Activated naive CD4-positive, alpha-beta T cell treated with anti-CD3 and anti-CD28 coated beads for 36 hours (primary cell): ENCODE data around the gene BRME1. TPM values are rescaled to one million over a fixed set of nuclear protein-coding genes. Genes with fewer than 3 reads are reported as not detected.

Experiments used
- CTCF ChIA-PET: fragments of 350-600 bp; sonication (Branson Sonifier 250); formaldehyde crosslinking; loops from one replicate; lab custom pipeline; 2021; ENCODE audit warnings: antibody characterized with exemption; lab: Charles Lee
- DNase-seq: peaks from one replicate; pipeline ENCODE4 v3.0.0-alpha.2; 2020
- H3K27ac Mint-ChIP-seq: one replicate; pipeline ENCODE4 v1.8.0; 2021; ENCODE audit warnings: mild to moderate bottlenecking, mixed read lengths
- H3K27me3 Mint-ChIP-seq: one replicate; pipeline ENCODE4 v1.8.0; 2021; ENCODE audit warnings: low read depth, mixed read lengths
- H3K36me3 Mint-ChIP-seq: one replicate; pipeline ENCODE4 v1.8.0; 2021; ENCODE audit warnings: low read depth, mixed read lengths
- H3K4me1 Mint-ChIP-seq: one replicate; pipeline ENCODE4 v1.8.0; 2021; ENCODE audit warnings: low read depth, mixed read lengths
- H3K4me3 Mint-ChIP-seq: one replicate; pipeline ENCODE4 v1.8.0; 2021; ENCODE audit warnings: mild to moderate bottlenecking, moderate library complexity, mixed read lengths
- H3K9me3 Mint-ChIP-seq: one replicate; pipeline ENCODE4 v1.8.0; 2021; ENCODE audit warnings: mixed read lengths
- intact Hi-C: fragments of 100-400 bp; cut with micrococcal nuclease; formaldehyde crosslinking; loops from one replicate; pipeline ENCODE4 v1.15.1; 2023
- total RNA-seq, 2 experiments: library from RNA; stranded (reverse); gene quantifications; one replicate each; pipeline ENCODE4 v1.2.3, GENCODE V29; 2021

BRME1 gene
- total RNA-seq, 2 experiments from 2014 or later = 5.8 to 5.9 TPM

DNA sequence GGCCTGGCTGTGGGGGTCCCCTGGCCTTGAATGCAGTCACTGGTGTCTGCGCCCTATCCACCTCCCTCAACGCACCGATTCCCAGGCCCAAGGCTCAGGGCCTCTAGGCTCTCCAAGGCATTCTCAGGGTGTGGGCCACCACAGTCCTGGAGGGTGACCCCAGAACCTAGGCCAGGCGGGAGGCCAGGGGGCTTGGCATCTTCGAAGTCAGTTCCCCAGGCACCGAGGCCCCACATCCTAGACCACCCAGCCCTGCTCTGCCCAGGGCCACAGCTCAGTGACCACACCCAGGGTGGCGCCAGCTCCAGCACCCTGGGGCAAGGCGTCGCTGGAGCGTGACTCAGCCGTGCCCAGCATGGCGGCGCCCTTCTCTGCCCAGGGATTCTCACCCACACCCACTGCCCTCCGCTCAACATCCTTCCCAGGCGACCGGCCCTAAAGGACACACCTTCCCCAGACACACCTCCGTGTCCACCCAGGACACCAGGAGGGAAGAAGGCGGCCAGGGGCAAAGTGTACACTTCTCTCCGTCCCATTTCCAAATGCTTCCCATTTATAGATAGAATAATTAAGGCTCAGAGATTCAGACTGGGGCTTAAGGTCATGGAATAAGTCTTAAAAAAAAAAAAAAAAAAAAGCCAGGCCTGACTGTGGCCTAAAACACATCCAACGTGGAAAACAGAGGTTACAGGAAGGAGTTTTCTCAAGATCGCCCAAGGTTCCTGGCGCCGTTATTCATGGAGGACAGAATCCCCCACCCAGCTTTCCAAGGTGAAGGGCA is 65.4 kb downstream of the BRME1 start:
- H3K27ac Mint-ChIP-seq = peak overlapping the region; percentile 99
- H3K9me3 Mint-ChIP-seq = no peaks in the 10 kb centered on the region
- peak overlapping the region; percentile 93 for H3K4me3 Mint-ChIP-seq
- peaks cover 46% of the 10 kb centered on the region for H3K36me3 Mint-ChIP-seq
- intact Hi-C loops = loop anchor here (10.0 kb wide), 1 partner anchor 1056 kb away; no protein-coding TSS in a partner anchor
- no peaks in the 10 kb centered on the region for H3K27me3 Mint-ChIP-seq
- CTCF ChIA-PET = interaction anchor here (3.2 kb wide), 1 partner anchor 22 kb away, joined by 14 read pairs; no protein-coding TSS in a partner anchor
- peaks cover 53% of the 10 kb centered on the region for H3K4me1 Mint-ChIP-seq
- DNase-seq = peak; percentile 34

DNA sequence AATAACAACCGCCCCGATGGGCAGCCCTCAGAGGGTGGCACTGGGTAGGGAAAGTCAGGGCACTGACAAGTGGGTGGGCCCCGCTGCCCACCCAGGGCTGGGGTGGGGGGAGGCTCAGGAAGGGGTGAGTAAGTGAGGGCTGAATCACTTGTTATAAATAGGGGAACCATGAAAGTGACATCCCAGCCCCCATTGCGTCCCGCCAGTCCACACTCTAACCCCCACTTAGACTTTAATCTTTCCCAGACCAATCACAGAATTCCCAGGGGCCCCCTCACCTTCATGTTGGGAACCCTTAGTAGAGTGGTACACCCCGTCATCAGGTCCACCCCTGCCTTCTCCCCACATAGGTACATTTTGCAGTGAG is 66.0 kb downstream of the BRME1 start:
- Mint-ChIP-seq H3K4me3 (peak overlapping the region; percentile 93), H3K36me3 (peaks cover 50% of the 10 kb centered on the region), H3K27me3 (no peaks in the 10 kb centered on the region), H3K4me1 (peaks cover 49% of the 10 kb centered on the region), H3K27ac (peak overlapping the region; percentile 99), H3K9me3 (no peaks in the 10 kb centered on the region)
- intact Hi-C loops = loop anchor here (1.0 to 10.0 kb wide), 7 partner anchors 7 to 1055 kb away; partner anchors contain the start of gene CALR
- DNase-seq = no peak
- CTCF ChIA-PET = interaction anchor here (0.5 to 3.2 kb wide), 3 partner anchors 22 to 103 kb away, joined by 3 to 14 read pairs (median 3); partner anchors contain the start of gene MRI1

DNA sequence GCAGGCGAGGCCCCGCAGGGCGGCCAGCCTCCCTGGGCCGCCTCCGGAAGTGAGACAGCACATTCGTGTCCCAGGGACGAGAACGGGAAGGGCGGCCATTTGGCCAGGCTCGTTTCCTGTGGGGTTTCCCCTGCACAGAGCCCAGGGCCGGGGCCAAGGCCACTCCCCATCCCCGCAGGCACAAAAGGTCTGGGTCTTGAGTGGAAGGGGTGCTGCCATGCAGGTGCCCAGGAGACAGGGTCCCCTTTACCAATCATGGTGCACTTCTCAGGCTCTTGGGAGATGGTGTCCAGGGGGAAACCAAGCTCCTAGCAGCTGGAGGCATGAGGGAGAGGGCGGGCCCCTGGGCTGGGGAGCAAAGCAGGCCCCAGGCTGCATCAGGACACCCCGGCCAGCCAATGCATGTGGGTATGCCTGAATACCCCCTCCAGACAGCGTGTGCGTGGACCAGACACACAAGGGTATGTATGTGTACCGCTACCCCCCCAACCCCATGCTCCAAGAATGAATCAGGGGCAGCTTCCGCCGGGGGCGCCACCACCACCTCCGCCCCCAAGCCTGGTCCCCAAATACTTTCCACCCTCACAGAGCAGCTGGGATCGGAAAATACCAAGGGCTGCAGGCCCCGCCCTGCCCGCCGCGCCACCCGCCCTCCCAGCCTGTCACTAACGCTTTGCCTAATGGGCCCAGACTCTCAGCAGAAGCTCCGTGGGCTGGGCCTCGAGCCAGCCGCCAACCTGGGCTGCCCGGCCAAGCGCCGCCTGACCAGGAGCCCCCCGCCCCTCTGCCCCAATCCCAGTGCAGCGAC is 66.6 kb downstream of the BRME1 start:
- Mint-ChIP-seq H3K4me1 (peaks cover 47% of the 10 kb centered on the region), H3K27me3 (no peaks in the 10 kb centered on the region), H3K36me3 (peaks cover 53% of the 10 kb centered on the region), H3K27ac (peak overlapping the region; percentile 99), H3K4me3 (peak overlapping the region; percentile 93), H3K9me3 (no peaks in the 10 kb centered on the region)
- intact Hi-C loops = loop anchor here (1.0 to 5.0 kb wide), 6 partner anchors 8 to 902 kb away; partner anchors contain the start of gene CALR
- peak; percentile 95 for DNase-seq
- CTCF ChIA-PET = interaction anchor here (0.5 to 3.2 kb wide), 3 partner anchors 23 to 103 kb away, joined by 3 to 14 read pairs (median 3); partner anchors contain the start of gene MRI1

DNA sequence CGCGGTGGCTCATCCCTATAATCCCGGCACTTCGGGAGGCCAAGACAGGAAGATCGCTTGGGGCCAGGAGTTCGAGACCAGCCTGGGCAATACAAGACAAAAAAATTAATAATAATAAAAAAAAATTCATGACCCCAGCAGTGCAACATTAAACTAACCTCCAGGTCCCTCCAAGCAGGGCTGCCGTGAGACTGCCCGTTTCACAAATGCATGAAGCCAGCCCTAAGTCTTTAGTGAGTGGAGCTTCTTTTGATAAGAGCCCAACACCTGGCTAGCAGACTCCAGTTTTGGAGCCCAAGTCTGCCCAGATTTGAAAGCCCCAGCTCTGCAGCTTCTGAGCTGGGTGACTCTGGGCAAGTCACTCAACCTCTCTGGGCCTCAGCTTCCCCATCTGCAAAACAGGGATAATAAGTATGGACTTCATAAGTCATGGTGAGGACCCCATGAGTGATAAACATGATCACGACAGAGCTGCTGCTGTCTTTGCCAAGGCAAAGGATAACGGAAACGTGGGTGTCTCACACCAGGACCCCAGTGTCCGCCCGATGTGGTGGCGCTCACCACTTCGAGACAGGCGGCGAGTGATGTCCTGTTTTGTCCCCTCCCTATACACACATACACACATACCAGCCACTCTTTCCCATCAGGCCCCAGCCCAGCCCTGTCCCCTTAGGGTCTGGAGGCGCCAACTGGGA is 67.3 kb downstream of the BRME1 start:
- peaks cover 60% of the 10 kb centered on the region for H3K36me3 Mint-ChIP-seq
- no peak for DNase-seq
- no peaks in the 10 kb centered on the region for H3K27me3 Mint-ChIP-seq
- peak overlapping the region; percentile 93 for H3K4me3 Mint-ChIP-seq
- peak overlapping the region; percentile 99 for H3K27ac Mint-ChIP-seq
- CTCF ChIA-PET = interaction anchor here (3.2 kb wide), 1 partner anchor 23 kb away, joined by 14 read pairs; no protein-coding TSS in a partner anchor
- peaks cover 46% of the 10 kb centered on the region for H3K4me1 Mint-ChIP-seq
- intact Hi-C loops = loop anchor here (1.0 to 5.0 kb wide), 6 partner anchors 9 to 901 kb away; partner anchors contain the start of gene CALR
- no peaks in the 10 kb centered on the region for H3K9me3 Mint-ChIP-seq

DNA sequence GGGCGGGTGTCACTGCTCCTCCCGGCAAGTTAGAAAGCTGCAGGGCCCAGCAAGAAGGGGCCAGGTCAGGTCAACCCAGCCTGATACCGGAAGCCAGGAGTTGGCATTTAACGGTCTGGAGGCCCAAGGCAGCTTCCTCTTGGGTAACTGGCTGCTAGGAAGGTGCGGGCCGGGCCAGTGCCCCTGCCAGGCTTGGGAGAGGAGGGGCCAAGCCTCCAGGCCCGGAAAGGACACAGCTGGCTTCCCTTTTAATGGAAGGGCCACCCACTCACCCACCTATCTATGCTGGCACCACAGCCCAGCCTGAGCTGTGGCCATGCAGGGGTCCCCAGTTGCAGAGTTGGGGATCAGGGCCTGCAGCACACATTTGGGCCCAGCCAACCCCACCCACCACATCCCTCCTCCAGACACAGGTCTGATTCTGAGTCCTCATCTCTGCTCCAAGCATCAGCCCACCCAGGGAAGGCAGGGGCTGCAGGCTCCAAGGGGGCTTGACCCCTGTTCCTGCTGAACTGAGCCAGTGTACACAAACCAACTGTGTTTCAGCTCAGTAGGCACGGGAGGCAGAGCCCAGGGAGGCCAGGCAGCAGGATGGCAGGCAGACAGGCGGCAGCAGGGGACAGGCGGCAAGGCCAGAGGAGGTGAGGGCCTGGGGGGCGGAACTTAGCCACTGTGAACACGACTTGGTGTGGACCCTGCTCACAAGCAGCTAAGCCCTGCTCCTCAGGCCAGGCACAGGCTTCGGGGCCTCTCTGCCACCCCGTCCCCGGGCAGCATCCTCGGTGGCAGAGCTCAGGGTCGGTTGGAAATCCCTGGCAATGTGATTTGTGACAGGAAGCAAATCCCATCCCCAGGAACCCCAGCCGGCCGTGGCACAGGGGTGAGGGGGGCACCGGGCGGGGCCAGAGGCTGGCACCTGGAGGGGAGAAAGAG is 69.9 kb downstream of the BRME1 start:
- peak overlapping the region; percentile 99 for H3K27ac Mint-ChIP-seq
- peak overlapping the region; percentile 93 for H3K4me3 Mint-ChIP-seq
- intact Hi-C loops = loop anchor here (2.0 to 5.0 kb wide), 4 partner anchors 105 to 899 kb away; partner anchors contain the start of gene CALR
- no peak for DNase-seq
- CTCF ChIA-PET = interaction anchor here (0.8 to 2.5 kb wide), 7 partner anchors 10 to 52 kb away, joined by 3 to 19 read pairs (median 4); no protein-coding TSS in a partner anchor
- H3K27me3 Mint-ChIP-seq = no peaks in the 10 kb centered on the region
- peaks cover 46% of the 10 kb centered on the region for H3K4me1 Mint-ChIP-seq
- no peaks in the 10 kb centered on the region for H3K9me3 Mint-ChIP-seq
- peaks cover 58% of the 10 kb centered on the region for H3K36me3 Mint-ChIP-seq

DNA sequence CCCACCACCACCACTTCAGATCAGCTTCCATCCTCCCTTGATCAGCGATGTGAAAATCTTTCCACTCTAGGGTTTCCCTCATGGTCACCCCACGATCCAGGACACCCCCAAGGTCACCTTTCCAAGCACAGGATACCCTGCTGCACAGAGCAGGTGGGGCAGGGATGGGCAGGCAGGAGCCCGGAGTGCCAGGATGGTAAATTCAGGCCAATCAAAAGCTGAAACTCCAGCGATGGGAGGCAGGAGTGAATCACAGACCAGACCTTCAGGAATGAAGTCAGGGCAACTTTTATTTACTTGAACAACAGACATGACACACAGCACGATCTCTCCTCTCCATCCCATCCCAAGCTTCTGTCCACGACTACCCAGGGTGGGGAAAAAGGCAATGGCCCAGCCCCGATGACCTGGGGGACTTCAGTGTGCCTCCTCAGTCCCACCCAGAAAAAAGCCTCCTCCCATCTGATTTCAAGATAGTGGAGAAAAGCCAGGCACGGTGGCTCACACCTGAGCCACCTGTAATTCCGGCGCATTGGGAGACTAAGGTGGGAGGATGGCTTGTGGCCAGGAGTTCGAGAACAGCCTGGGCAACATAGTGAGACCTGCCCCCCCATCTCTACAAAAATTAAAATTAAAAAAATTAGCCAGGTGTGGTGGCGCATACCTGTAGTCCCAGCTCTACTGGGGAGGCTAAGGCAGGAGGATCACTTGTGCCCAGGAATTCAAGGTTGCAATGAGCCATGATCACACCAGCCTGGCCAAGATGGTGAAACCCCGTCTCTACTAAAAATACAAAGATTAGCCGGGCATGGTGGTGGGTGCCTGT is 71.5 kb downstream of the BRME1 start:
- H3K9me3 Mint-ChIP-seq = no peaks in the 10 kb centered on the region
- no peak for DNase-seq
- peaks cover 46% of the 10 kb centered on the region for H3K36me3 Mint-ChIP-seq

DNA sequence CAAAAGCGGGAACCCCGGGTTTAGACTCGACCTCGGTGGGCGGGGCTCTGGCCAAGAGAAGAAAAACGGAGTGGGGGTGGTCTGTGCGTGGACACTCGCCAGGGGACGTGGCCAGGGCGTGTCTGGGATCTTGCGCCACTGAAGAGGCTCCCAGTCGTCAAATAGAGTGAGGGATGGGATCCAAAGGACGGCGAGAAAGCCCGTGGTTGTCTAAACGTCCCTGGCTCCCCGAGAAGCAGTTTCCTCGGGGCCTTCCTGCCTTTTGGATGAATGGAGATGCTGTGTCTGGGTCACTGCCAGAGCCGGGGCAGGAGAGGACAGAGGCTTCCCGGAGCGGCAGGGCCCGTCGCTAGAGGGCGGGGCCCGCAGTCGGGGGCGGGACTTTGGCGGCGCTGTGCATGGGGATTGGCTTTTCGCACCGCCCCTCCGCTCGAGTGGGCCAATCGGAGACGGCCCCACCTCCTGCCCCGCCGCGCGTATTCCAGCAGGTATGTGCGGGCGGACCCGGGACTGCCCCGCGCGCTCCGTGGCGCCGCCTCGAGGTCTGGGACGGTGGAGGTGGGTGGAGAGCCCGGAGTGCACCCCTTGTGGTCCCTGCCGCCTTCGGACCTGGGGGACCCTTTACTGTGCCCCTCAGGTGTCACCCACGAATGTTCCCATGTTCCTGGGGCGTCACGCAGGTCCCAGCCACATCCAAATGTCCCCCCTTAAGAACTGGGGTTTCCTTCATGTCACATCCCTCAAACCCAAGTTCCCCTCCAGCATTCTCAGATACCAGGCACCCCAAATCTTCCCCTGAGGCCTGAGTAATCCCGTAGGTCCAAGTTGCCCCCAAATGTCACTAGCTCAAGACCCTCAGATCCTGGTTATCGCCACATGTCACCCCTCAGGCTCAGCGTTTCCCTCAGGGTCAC is 72.3 kb downstream of the BRME1 start:
- peaks cover 35% of the 10 kb centered on the region for H3K4me1 Mint-ChIP-seq
- peak; percentile 98 for DNase-seq
- intact Hi-C loops = loop anchor here (1.0 to 2.0 kb wide), 2 partner anchors 13 to 38 kb away; partner anchors contain the start of gene ZSWIM4
- CTCF ChIA-PET = interaction anchor here (0.6 to 1.8 kb wide), 6 partner anchors 18 to 50 kb away, joined by 3 to 8 read pairs (median 4); no protein-coding TSS in a partner anchor
- H3K27ac Mint-ChIP-seq = peak overlapping the region; percentile 99
- no peaks in the 10 kb centered on the region for H3K27me3 Mint-ChIP-seq
- peak overlapping the region; percentile 84 for H3K4me3 Mint-ChIP-seq
- H3K36me3 Mint-ChIP-seq = peaks cover 38% of the 10 kb centered on the region
- H3K9me3 Mint-ChIP-seq = no peaks in the 10 kb centered on the region

More for the DNA sequence above, 71.5 kb downstream of the BRME1 start:
- Mint-ChIP-seq H3K4me3 (peak overlapping the region; percentile 44), H3K27ac (peak overlapping the region; percentile 99), H3K4me1 (peaks cover 39% of the 10 kb centered on the region), H3K27me3 (no peaks in the 10 kb centered on the region)
- intact Hi-C loops = loop anchor here (5.0 kb wide), 3 partner anchors 533 to 897 kb away; partner anchors contain the start of gene CALR
- CTCF ChIA-PET = interaction anchor here (0.6 to 1.8 kb wide), 5 partner anchors 17 to 51 kb away, joined by 3 to 8 read pairs (median 4); no protein-coding TSS in a partner anchor
